ENCODE data around the gene FXYD4.
A peak's percentile ranks its signal among the peaks of the same experiment; 100 is the strongest.
"Not testable (repeated sequence)": the region's sequence is repeated elsewhere in the genome, so short reads cannot be mapped to it uniquely, and the experiment has no call there.

FXYD4 gene

GRCh38 chr10:43391496-43391895 is 20.1 kb downstream of the FXYD4 start:
- no peak overlapping the region for H3K4me3 ChIP-seq (ENCODE audit: low read depth, low read length)
- TF ChIP-seq CTCF (conservative IDR thresholded peaks at IDR 0.05; ENCODE audit: low read depth, low read length), result no peak
- DNase-seq (ENCODE audit: low read depth), result no peak

- no peak for TF ChIP-seq CTCF (conservative IDR thresholded peaks at IDR 0.05; ENCODE audit: low read depth, low read length)
- DNase-seq (ENCODE audit: low read depth), result no peak
- no peak overlapping the region for H3K4me3 ChIP-seq (ENCODE audit: low read depth, low read length)
Observed at GRCh38 chr10:43392748-43393147, 21.3 kb downstream of the FXYD4 start.

GRCh38 chr10:43393186-43393585 is 21.8 kb downstream of the FXYD4 start:
- DNase-seq (ENCODE audit: low read depth); H3K4me3 ChIP-seq (ENCODE audit: low read depth, low read length): not testable (repeated sequence)

GRCh38 chr10:43393606-43394360 is 22.3 kb downstream of the FXYD4 start:
- H3K4me3 ChIP-seq (ENCODE audit: low read depth, low read length), result no peak overlapping the region
- DNase-seq (ENCODE audit: low read depth), result no peak
- no peak for TF ChIP-seq CTCF (conservative IDR thresholded peaks at IDR 0.05; ENCODE audit: low read depth, low read length)

- H3K4me3 ChIP-seq (ENCODE audit: low read depth, low read length), result peak overlapping the region; percentile 74
- no peak for TF ChIP-seq CTCF (conservative IDR thresholded peaks at IDR 0.05; ENCODE audit: low read depth, low read length)
- DNase-seq (ENCODE audit: low read depth), result no peak
Observed at GRCh38 chr10:43394868-43395267, 23.4 kb downstream of the FXYD4 start.

- TF ChIP-seq CTCF (conservative IDR thresholded peaks at IDR 0.05; ENCODE audit: low read depth, low read length), result no peak
- DNase-seq (ENCODE audit: low read depth), result peak; percentile 29
- H3K4me3 ChIP-seq (ENCODE audit: low read depth, low read length), result peak overlapping the region; percentile 74
Observed at GRCh38 chr10:43395571-43396060, 24.2 kb downstream of the FXYD4 start.

- peak; percentile 73 for DNase-seq (ENCODE audit: low read depth)
- peak overlapping the region; percentile 74 for H3K4me3 ChIP-seq (ENCODE audit: low read depth, low read length)
- no peak for TF ChIP-seq CTCF (conservative IDR thresholded peaks at IDR 0.05; ENCODE audit: low read depth, low read length)
Observed at GRCh38 chr10:43396061-43396927, 24.9 kb downstream of the FXYD4 start.
